Mesothelial cell of epicardium (in vitro differentiated cells): ENCODE measurements around the gene PKP1. TPM values are rescaled to one million over a fixed set of nuclear protein-coding genes. Genes with fewer than 3 reads are reported as not detected.
A peak's percentile ranks its signal among the peaks of the same experiment; 100 is the strongest.

ENCODE experiments used
- DNase-seq, 2 experiments: peaks; one replicate each; pipeline ENCODE4 v3.0.0; 2021; ENCODE audit warnings: low spot score in 2 of 2; ENCODE audit not compliant: unreplicated experiment in 2 of 2
- H3K27ac Mint-ChIP-seq: 2 replicates; pipeline ENCODE4 v1.8.0; 2021; ENCODE audit warnings: mixed read lengths
- H3K27me3 Mint-ChIP-seq: 2 replicates; pipeline ENCODE4 v1.8.0; 2021; ENCODE audit warnings: low read depth, mixed read lengths
- H3K36me3 Mint-ChIP-seq: 2 replicates; pipeline ENCODE4 v1.8.0; 2021; ENCODE audit warnings: mixed read lengths
- H3K4me1 Mint-ChIP-seq: 2 replicates; pipeline ENCODE4 v1.8.0; 2021; ENCODE audit warnings: mixed read lengths
- H3K4me3 Mint-ChIP-seq: 2 replicates; pipeline ENCODE4 v1.8.0; 2021; ENCODE audit warnings: mild to moderate bottlenecking, moderate library complexity, mixed read lengths
- H3K9me3 Mint-ChIP-seq: 2 replicates; pipeline ENCODE4 v1.8.0; 2021; ENCODE audit warnings: mixed read lengths
- total RNA-seq: library from RNA; stranded (reverse); gene quantifications from 3 replicates; pipeline ENCODE4 v1.2.1, GENCODE V29; 2021
- TF ChIP-seq, protein P1 (sequence below): fragments of 200-600 bp; sonication (generic); IDR thresholded peaks from one replicate; pipeline ENCODE4 v1.5.0; 2021; ENCODE audit warnings: antibody characterized with exemption; ENCODE audit not compliant: unreplicated experiment

The PKP1 gene
- total RNA-seq, 1 donor from 2014 or later = 0.54 TPM

DNA sequence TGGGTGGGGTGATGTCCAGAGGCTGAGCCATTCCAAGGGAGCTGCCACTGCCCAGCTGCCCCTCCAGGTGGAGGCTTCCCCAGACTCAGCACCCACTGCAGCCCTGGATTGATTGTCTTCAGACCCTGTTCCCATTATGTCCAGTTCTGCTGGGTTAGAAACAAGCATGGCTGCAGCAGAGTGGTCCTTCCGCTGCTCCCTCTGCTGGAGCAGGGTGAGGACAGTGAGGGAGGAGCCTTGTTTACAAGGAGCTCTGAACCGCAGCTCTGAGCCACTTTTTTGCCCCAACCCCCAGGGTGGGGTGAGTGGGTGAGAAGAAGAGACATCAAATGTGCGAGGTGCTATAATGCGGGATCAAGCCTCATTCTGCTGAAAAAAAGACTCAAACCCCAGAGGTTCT, 91.9 kb downstream of the PKP1 start:
- Mint-ChIP-seq H3K27me3 (no peaks in the 10 kb centered on the region), H3K4me3 (no peak overlapping the region), H3K27ac (peak overlapping the region; percentile 27), H3K9me3 (no peaks in the 10 kb centered on the region), H3K36me3 (no peaks in the 10 kb centered on the region), H3K4me1 (peaks cover 58% of the 10 kb centered on the region)
- TF ChIP-seq, protein P1, sequence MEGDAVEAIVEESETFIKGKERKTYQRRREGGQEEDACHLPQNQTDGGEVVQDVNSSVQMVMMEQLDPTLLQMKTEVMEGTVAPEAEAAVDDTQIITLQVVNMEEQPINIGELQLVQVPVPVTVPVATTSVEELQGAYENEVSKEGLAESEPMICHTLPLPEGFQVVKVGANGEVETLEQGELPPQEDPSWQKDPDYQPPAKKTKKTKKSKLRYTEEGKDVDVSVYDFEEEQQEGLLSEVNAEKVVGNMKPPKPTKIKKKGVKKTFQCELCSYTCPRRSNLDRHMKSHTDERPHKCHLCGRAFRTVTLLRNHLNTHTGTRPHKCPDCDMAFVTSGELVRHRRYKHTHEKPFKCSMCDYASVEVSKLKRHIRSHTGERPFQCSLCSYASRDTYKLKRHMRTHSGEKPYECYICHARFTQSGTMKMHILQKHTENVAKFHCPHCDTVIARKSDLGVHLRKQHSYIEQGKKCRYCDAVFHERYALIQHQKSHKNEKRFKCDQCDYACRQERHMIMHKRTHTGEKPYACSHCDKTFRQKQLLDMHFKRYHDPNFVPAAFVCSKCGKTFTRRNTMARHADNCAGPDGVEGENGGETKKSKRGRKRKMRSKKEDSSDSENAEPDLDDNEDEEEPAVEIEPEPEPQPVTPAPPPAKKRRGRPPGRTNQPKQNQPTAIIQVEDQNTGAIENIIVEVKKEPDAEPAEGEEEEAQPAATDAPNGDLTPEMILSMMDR = no peak
- no peak for DNase-seq

GRCh38 chr1:201376107-201376463, 92.8 kb downstream of the PKP1 start:
- no peaks in the 10 kb centered on the region for H3K27me3 Mint-ChIP-seq
- H3K36me3 Mint-ChIP-seq = no peaks in the 10 kb centered on the region
- peak overlapping the region; percentile 97 for H3K27ac Mint-ChIP-seq
- H3K4me3 Mint-ChIP-seq = peak overlapping the region; percentile 10
- TF ChIP-seq, protein P1 = no peak
- DNase-seq = no peak
- H3K4me1 Mint-ChIP-seq = peaks cover 60% of the 10 kb centered on the region
- no peaks in the 10 kb centered on the region for H3K9me3 Mint-ChIP-seq

DNA sequence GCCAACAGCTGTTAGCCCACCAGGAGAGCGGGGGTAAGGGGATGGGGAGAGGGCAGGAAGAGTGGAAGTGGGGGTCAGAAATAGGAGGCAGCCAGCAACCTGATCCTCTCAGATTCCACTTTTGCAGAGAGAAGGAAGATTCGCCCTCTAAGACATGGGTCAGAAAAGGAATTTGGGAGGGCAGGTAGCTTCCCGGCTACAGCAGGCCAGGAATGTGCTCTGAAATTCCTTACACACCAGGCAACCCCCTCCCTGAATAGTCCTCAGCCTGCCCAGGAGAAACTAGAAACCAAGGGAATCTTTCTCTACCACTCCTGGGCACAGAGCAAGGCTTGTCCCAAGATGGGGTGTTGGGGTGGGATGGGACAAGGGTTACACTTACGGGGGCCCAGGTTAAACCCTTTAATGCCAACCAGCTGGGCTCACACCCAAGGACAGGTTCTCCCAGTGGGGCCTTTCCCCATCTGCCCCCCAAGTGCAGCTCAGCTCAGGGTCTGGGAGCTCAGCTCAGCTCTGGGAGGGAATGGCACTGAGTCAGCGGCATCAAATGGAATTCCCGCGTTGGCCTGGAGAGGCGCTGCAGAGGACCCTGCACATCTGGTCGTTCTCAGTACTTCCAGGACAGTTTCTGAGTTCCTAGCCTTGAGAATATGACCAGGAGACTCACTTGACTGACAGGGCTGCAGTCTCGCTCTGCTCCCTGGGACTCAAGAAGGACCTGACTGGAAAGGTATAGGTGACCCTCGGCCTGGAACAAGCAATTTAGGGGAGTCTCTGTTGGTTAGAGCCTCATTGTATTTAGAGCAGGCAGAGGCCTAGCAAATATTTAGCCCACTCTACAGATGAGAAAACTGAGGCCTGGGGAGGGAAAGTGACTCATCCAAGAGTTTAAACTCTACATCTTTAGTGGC, 93.4 kb downstream of the PKP1 start:
- no peaks in the 10 kb centered on the region for H3K36me3 Mint-ChIP-seq
- peak overlapping the region; percentile 38 for H3K4me3 Mint-ChIP-seq
- peak in 1 of 2 experiments; percentile 72 for DNase-seq
- H3K9me3 Mint-ChIP-seq = no peaks in the 10 kb centered on the region
- peak overlapping the region; percentile 97 for H3K27ac Mint-ChIP-seq
- TF ChIP-seq, protein P1 = peak; percentile 64
- H3K4me1 Mint-ChIP-seq = peaks cover 60% of the 10 kb centered on the region
- no peaks in the 10 kb centered on the region for H3K27me3 Mint-ChIP-seq

DNA sequence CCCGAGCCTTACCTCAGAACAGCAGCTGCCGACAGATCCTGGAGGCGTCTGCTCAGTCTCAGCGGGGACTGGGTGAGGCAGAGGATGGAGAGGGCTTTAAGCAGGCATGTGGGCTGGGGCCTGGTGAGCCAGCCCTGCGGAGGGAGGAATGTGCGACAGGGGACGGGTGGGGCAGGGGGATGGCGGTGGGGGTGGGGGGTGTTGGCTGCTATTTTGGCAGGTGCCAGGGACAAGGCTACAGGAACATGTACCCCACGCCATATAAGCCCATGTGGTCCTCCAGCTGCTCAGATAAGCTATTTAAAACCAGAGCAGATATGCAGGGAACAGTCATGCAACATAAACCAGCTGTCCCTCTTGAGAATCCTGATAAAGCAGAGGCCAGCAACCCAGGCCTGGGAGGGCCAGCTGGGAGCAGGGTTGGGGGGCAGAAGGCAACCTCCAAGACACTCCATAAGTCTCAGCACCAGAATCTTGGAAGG, 94.3 kb downstream of the PKP1 start, which contains the start of gene TNNT2:
Gene TNNT2, minus strand, starts transcription at position 70 of the 482 bp plus-strand sequence. CDS start 4,426 bp downstream, outside the sequence.
- Mint-ChIP-seq H3K36me3 (no peaks in the 10 kb centered on the region), H3K4me1 (peaks cover 56% of the 10 kb centered on the region), H3K9me3 (no peaks in the 10 kb centered on the region), H3K27ac (peak within 1 kb of the TSS; percentile 97), H3K27me3 (no peaks in the 10 kb centered on the region), H3K4me3 (peak within 1 kb of the TSS; percentile 46)
- no peak for DNase-seq
- TF ChIP-seq, protein P1 = no peak

GRCh38 chr1:201378804-201379203, 95.5 kb downstream of the PKP1 start:
- H3K4me1 Mint-ChIP-seq = peaks cover 64% of the 10 kb centered on the region
- no peak for DNase-seq
- H3K27me3 Mint-ChIP-seq = no peaks in the 10 kb centered on the region
- TF ChIP-seq, protein P1 = no peak
- H3K9me3 Mint-ChIP-seq = no peaks in the 10 kb centered on the region
- H3K27ac Mint-ChIP-seq = peak overlapping the region; percentile 9
- H3K36me3 Mint-ChIP-seq = no peaks in the 10 kb centered on the region
- H3K4me3 Mint-ChIP-seq = no peak overlapping the region
